Neural cell (in vitro differentiated cells): Measurements from ENCODE around the gene SKI. TPM values are rescaled to one million over a fixed set of nuclear protein-coding genes. Genes with fewer than 3 reads are reported as not detected.
A peak's percentile ranks its signal among the peaks of the same experiment; 100 is the strongest.

Experiments
- H2AFZ ChIP-seq: fragments of 200-600, 300-800 bp; sonication (generic), shearing (Covaris generic); 2 replicates; pipeline ENCODE4 v1.6.0; 2014; ENCODE audit warnings: low read depth, mild to moderate bottlenecking, antibody characterized with exemption, low read length, moderate library complexity
- H3F3A ChIP-seq: fragments of 200-600 bp; shearing (Covaris generic); 2 replicates; pipeline ENCODE4 v1.6.1; 2016; ENCODE audit warnings: mild to moderate bottlenecking, moderate library complexity, mixed read lengths, antibody characterized with exemption, low read length; ENCODE audit not compliant: insufficient read depth, poor library complexity, severe bottlenecking
- H3K27ac ChIP-seq: fragments of 200-600, 300-800 bp; sonication (generic), shearing (Covaris generic); 2 replicates; pipeline ENCODE4 v1.5.1; 2014; ENCODE audit warnings: mild to moderate bottlenecking, low read length, moderate library complexity
- H3K27me3 ChIP-seq: fragments of 300-800, 200-600 bp; sonication (generic), shearing (Covaris generic); 2 replicates; pipeline ENCODE4 v1.6.0; 2014; ENCODE audit warnings: mild to moderate bottlenecking, low read depth, low read length, moderate library complexity; ENCODE audit not compliant: insufficient read depth
- H3K36me3 ChIP-seq: fragments of 300-800, 200-600 bp; sonication (generic), shearing (Covaris generic); 2 replicates; pipeline ENCODE4 v1.5.1; 2014; ENCODE audit warnings: mild to moderate bottlenecking, antibody characterized with exemption, low read length, moderate library complexity; ENCODE audit not compliant: insufficient read depth
- H3K4me2 ChIP-seq: fragments of 300-800, 200-600 bp; sonication (generic), shearing (Covaris generic); 2 replicates; pipeline ENCODE4 v1.6.0; 2014; ENCODE audit warnings: mild to moderate bottlenecking, low read length
- H3K4me3 ChIP-seq: fragments of 300-800, 200-600 bp; sonication (generic), shearing (Covaris generic); 2 replicates; pipeline ENCODE4 v1.5.1; 2014; ENCODE audit warnings: mild to moderate bottlenecking, low read length, moderate library complexity
- H3K79me2 ChIP-seq: fragments of 200-600 bp; shearing (Covaris generic); replicated peaks from 2 replicates; pipeline ENCODE4 v1.6.0; 2014; ENCODE audit warnings: mild to moderate bottlenecking, low read length, moderate library complexity; ENCODE audit not compliant: insufficient read depth
- H3K9ac ChIP-seq: fragments of 300-800, 200-600 bp; sonication (generic), shearing (Covaris generic); 2 replicates; pipeline ENCODE4 v1.6.1; 2016; ENCODE audit warnings: mild to moderate bottlenecking, low read length, mixed read lengths
- H3K9me2 ChIP-seq: fragments of 200-600 bp; shearing (Covaris generic); 2 replicates; pipeline ENCODE4 v1.6.1; 2016; ENCODE audit warnings: mild to moderate bottlenecking, low read length, mixed read lengths; ENCODE audit not compliant: insufficient read depth
- H3K9me3 ChIP-seq: fragments of 200-600, 300-800 bp; sonication (generic), shearing (Covaris generic); 2 replicates; pipeline ENCODE4 v1.6.1; 2016; ENCODE audit warnings: mild to moderate bottlenecking, mixed run types, low read length, moderate library complexity, mixed read lengths
- H4K20me1 ChIP-seq: fragments of 200-600 bp; shearing (Covaris generic); 2 replicates; pipeline ENCODE4 v1.6.1; 2016; ENCODE audit warnings: mild to moderate bottlenecking, mixed run types; ENCODE audit not compliant: insufficient read depth
- EP300 ChIP-seq: fragments of 450-650 bp; conservative IDR thresholded peaks from 2 replicates; pipeline ENCODE4 v1.6.1; 2014; ENCODE audit warnings: antibody characterized with exemption, mild to moderate bottlenecking, moderate library complexity; ENCODE audit not compliant: poor library complexity, severe bottlenecking
- EZH2 ChIP-seq: fragments of 200-600, 300-800 bp; shearing (Covaris generic), sonication (generic); IDR thresholded peaks from 2 replicates; pipeline ENCODE4 v1.6.1; 2014; ENCODE audit warnings: antibody characterized with exemption, low read length, borderline replicate concordance, mild to moderate bottlenecking; ENCODE audit not compliant: insufficient read depth, poor library complexity, severe bottlenecking
- MXI1 ChIP-seq: fragments of 450-650 bp; conservative IDR thresholded peaks from 2 replicates; pipeline ENCODE4 v1.6.1; 2014; ENCODE audit warnings: antibody characterized with exemption, mild to moderate bottlenecking; ENCODE audit not compliant: poor library complexity, severe bottlenecking
- POLR2AphosphoS5 ChIP-seq: IDR thresholded peaks from 2 replicates; pipeline ENCODE4 v1.6.1; 2012
- RAD21 ChIP-seq: fragments of 450-650 bp; conservative IDR thresholded peaks from 2 replicates; pipeline ENCODE4 v1.6.1; 2014; ENCODE audit warnings: antibody characterized with exemption, mild to moderate bottlenecking, moderate library complexity
- REST ChIP-seq: IDR thresholded peaks from 2 replicates; pipeline ENCODE4 v1.6.1; 2012; ENCODE audit warnings: borderline replicate concordance
- SMC3 ChIP-seq: fragments of 450-650 bp; conservative IDR thresholded peaks from 2 replicates; pipeline ENCODE4 v1.6.1; 2014; ENCODE audit warnings: antibody characterized with exemption, mild to moderate bottlenecking, moderate library complexity; ENCODE audit not compliant: poor library complexity
- TAF1 ChIP-seq: IDR thresholded peaks from 2 replicates; pipeline ENCODE4 v1.6.1; 2012; ENCODE audit warnings: low read depth
- polyA plus RNA-seq: library from polyadenylated mRNA; depleted of rRNA; stranded (reverse); fragments of >200 nt; gene quantifications from 2 replicates; pipeline ENCODE4 v1.2.3, GENCODE V29; 2014
- TF ChIP-seq, protein P1 (sequence below): fragments of 450-650 bp; IDR thresholded peaks from 2 replicates; pipeline ENCODE4 v1.5.1; 2014; ENCODE audit warnings: antibody characterized with exemption, mild to moderate bottlenecking, moderate library complexity; ENCODE audit not compliant: poor library complexity, severe bottlenecking

SKI gene
- polyA plus RNA-seq, 1 donor from 2014 or later = 4.1 TPM

- no peaks in the 10 kb centered on the region for H3K9me2 ChIP-seq
- H3K4me3 ChIP-seq = peak overlapping the region; percentile 80
- no peak overlapping the region for H2AFZ ChIP-seq
- H3K79me2 ChIP-seq = peaks cover 3% of the 10 kb centered on the region
- no peaks in the 10 kb centered on the region for H3K27me3 ChIP-seq
- H3K36me3 ChIP-seq = no peaks in the 10 kb centered on the region
- H3K9me3 ChIP-seq = no peaks in the 10 kb centered on the region
- H3F3A ChIP-seq = no peaks in the 10 kb centered on the region
- no peak overlapping the region for H3K4me2 ChIP-seq
- TF ChIP-seq EZH2 (no peak), SMC3 (no peak), POLR2AphosphoS5 (no peak), RAD21 (no peak)
- TF ChIP-seq, protein P1, sequence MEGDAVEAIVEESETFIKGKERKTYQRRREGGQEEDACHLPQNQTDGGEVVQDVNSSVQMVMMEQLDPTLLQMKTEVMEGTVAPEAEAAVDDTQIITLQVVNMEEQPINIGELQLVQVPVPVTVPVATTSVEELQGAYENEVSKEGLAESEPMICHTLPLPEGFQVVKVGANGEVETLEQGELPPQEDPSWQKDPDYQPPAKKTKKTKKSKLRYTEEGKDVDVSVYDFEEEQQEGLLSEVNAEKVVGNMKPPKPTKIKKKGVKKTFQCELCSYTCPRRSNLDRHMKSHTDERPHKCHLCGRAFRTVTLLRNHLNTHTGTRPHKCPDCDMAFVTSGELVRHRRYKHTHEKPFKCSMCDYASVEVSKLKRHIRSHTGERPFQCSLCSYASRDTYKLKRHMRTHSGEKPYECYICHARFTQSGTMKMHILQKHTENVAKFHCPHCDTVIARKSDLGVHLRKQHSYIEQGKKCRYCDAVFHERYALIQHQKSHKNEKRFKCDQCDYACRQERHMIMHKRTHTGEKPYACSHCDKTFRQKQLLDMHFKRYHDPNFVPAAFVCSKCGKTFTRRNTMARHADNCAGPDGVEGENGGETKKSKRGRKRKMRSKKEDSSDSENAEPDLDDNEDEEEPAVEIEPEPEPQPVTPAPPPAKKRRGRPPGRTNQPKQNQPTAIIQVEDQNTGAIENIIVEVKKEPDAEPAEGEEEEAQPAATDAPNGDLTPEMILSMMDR = no peak
- H3K9ac ChIP-seq = no peak overlapping the region
- peak overlapping the region; percentile 74 for H3K27ac ChIP-seq
- no peaks in the 10 kb centered on the region for H4K20me1 ChIP-seq
Observed at GRCh38 chr1:2195785-2196184, 32.3 kb upstream of the SKI start.

DNA sequence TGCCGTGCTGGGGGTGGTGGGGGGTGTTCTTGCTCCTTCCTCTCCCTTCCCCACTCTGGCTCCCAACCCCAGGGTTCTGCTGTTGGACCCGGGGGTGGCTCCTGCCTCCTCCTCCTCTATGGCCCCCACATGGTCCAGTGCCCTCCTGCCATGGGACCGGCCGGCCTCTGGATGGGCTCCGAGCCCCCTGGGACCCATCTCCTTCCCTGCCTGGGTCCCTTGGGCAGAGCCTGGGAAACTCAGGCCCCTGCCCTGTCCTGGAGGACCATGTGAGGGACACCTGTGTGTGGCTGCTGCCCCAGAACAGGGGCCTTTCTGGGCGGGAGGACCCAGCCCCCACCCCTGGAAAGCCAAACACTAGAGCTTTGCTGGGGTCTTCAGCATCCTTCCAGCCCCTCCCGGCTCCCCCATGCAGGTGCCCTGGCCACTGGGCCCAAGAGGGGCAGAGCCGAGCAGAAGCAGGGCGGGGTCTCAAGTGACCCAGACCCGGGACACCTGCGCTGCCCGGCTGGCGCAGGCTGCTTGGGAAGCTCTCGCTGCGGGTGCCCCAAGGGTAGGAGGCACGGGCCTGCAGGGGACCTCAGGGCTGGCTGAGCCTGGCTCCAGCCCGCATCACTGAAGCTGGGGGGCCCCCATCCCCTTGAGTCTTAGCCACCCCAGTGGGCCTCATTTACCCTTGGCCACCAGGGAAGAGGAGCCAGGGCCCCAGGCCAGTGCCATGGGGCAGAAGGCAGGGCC lies 31.0 kb upstream of the SKI start:
- Histone ChIP-seq H3K79me2 (peaks cover 3% of the 10 kb centered on the region), H3K9me3 (no peaks in the 10 kb centered on the region), H3F3A (no peaks in the 10 kb centered on the region), H4K20me1 (no peaks in the 10 kb centered on the region), H3K9ac (no peak overlapping the region), H3K27ac (no peak overlapping the region), H3K27me3 (no peaks in the 10 kb centered on the region), H3K4me2 (no peak overlapping the region), H3K36me3 (no peaks in the 10 kb centered on the region), H3K4me3 (no peak overlapping the region), H2AFZ (no peak overlapping the region), H3K9me2 (no peaks in the 10 kb centered on the region)
- TF ChIP-seq EP300 (no peak), MXI1 (no peak), EZH2 (no peak), TAF1 (no peak), REST (no peak), RAD21 (no peak), POLR2AphosphoS5 (no peak), SMC3 (no peak)
- TF ChIP-seq, protein P1 = no peak
